HepG2 (cell line): ENCODE measurements around the gene RTBDN. TPM values are rescaled to one million over a fixed set of nuclear protein-coding genes. Genes with fewer than 3 reads are reported as not detected.
A peak's percentile ranks its signal among the peaks of the same experiment; 100 is the strongest.

Source experiments
- ARID2 ChIP-seq: sonication (generic); formaldehyde crosslinking; IDR thresholded peaks from 2 replicates; pipeline ENCODE4 v1.8.1; 2022; ENCODE audit warnings: mild to moderate bottlenecking, missing genetic modification reagents, borderline replicate concordance
- CEBPB ChIP-seq: IDR thresholded peaks from 2 replicates; pipeline ENCODE4 v1.6.1; 2011; ENCODE audit warnings: low read depth, low read length, improper control_type of control experiment, borderline replicate concordance
- DR1 ChIP-seq: sonication (generic); formaldehyde crosslinking; IDR thresholded peaks from 2 replicates; pipeline ENCODE4 v1.8.0; 2021; ENCODE audit warnings: mild to moderate bottlenecking, missing genetic modification reagents, inconsistent platforms
- GABPB1 ChIP-seq: IDR thresholded peaks from 2 replicates; pipeline ENCODE4 v1.6.1; 2016; ENCODE audit warnings: mild to moderate bottlenecking, missing genetic modification reagents, moderate library complexity, missing compliant biosample characterization
- KDM1A ChIP-seq: IDR thresholded peaks from 2 replicates; pipeline ENCODE4 v1.6.1; 2016; ENCODE audit warnings: missing compliant biosample characterization
- NFYC ChIP-seq: IDR thresholded peaks from 2 replicates; pipeline ENCODE4 v1.6.1; 2016; ENCODE audit warnings: missing genetic modification reagents, missing compliant biosample characterization
- NR2F2 ChIP-seq: IDR thresholded peaks from 2 replicates; pipeline ENCODE4 v1.6.1; 2012; ENCODE audit warnings: low read depth, inconsistent platforms, borderline replicate concordance
- PRDM4 ChIP-seq: sonication (generic); formaldehyde crosslinking; IDR thresholded peaks from 2 replicates; pipeline ENCODE4 v1.9.0; 2021; ENCODE audit warnings: missing genetic modification reagents, borderline replicate concordance
- PRMT3 ChIP-seq: sonication (generic); formaldehyde crosslinking; IDR thresholded peaks from 2 replicates; pipeline ENCODE4 v1.8.1; 2022; ENCODE audit warnings: low read depth, mild to moderate bottlenecking, moderate library complexity, missing genetic modification reagents, borderline replicate concordance
- RAD21 ChIP-seq: fragments of 450-650 bp; formaldehyde crosslinking; IDR thresholded peaks from 2 replicates; pipeline ENCODE4 v1.5.0; 2020; ENCODE audit warnings: mild to moderate bottlenecking
- RNF219 ChIP-seq: sonication (generic); formaldehyde crosslinking; IDR thresholded peaks from 2 replicates; pipeline ENCODE4 v1.5.0; 2020; ENCODE audit warnings: mild to moderate bottlenecking, missing genetic modification reagents
- TOE1 ChIP-seq: sonication (generic); formaldehyde crosslinking; IDR thresholded peaks from 2 replicates; pipeline ENCODE4 v1.4.0; 2020; ENCODE audit warnings: mild to moderate bottlenecking, missing genetic modification reagents
- ZBTB38 ChIP-seq: sonication (generic); formaldehyde crosslinking; IDR thresholded peaks from 2 replicates; pipeline ENCODE4 v1.5.1; 2020; ENCODE audit warnings: mild to moderate bottlenecking, missing genetic modification reagents
- ZNF20 ChIP-seq: sonication (generic); formaldehyde crosslinking; IDR thresholded peaks from 2 replicates; pipeline ENCODE4 v1.4.0; 2020; ENCODE audit warnings: mild to moderate bottlenecking, moderate library complexity, missing genetic modification reagents
- ZNF414 ChIP-seq: sonication (generic); formaldehyde crosslinking; IDR thresholded peaks from 2 replicates; pipeline ENCODE4 v1.5.0; 2020; ENCODE audit warnings: missing genetic modification reagents
- ZNF550 ChIP-seq: sonication (generic); formaldehyde crosslinking; IDR thresholded peaks from 2 replicates; pipeline ENCODE4 v1.4.0; 2020; ENCODE audit warnings: mild to moderate bottlenecking, missing genetic modification reagents, borderline replicate concordance
- ZNF703 ChIP-seq: sonication (generic); formaldehyde crosslinking; IDR thresholded peaks from 2 replicates; pipeline ENCODE4 v1.5.1; 2020; ENCODE audit warnings: missing genetic modification reagents, mild to moderate bottlenecking, moderate library complexity, borderline replicate concordance
- polyA plus RNA-seq, 8 experiments: library from polyadenylated mRNA; depleted of rRNA in 3 of 8; stranded (reverse) in 7 of 8; unstranded in 1 of 8; fragments of >200 nt; fragmentation: Illumina TruSeq in 4 of 8; extraction: Trizol in 4 of 8; gene quantifications; 2 replicates each; pipeline versions ENCODE4 v1.2.1 to v1.2.3, GENCODE V29; 2011 to 2016; ENCODE audit warnings: low read depth in 4 of 8, missing spikeins in 1 of 8, mixed read lengths in 1 of 8; ENCODE audit not compliant: insufficient read depth in 1 of 8
- total RNA-seq, 5 experiments: library from RNA; depleted of rRNA; stranded (reverse); fragments of >200 nt; fragmentation: Illumina TruSeq; extraction: Trizol; gene quantifications; 2 replicates each; pipeline ENCODE4 v1.2.3, GENCODE V29; 2016; ENCODE audit warnings: low read depth in 1 of 5
- TF ChIP-seq, protein P1 (sequence below): IDR thresholded peaks from 2 replicates; pipeline ENCODE4 v1.6.1; 2016; ENCODE audit warnings: mild to moderate bottlenecking

The RTBDN gene
- total and polyA plus RNA-seq, 2 of the 13 experiments (the other 11 are each of a cell fraction or from before 2014, with no cell fraction given), result 0.27 to 0.48 TPM

GRCh38 chr19:12825254-12826131 lies 8.9 kb downstream of the RTBDN start (continued):
- TF ChIP-seq, protein P1, sequence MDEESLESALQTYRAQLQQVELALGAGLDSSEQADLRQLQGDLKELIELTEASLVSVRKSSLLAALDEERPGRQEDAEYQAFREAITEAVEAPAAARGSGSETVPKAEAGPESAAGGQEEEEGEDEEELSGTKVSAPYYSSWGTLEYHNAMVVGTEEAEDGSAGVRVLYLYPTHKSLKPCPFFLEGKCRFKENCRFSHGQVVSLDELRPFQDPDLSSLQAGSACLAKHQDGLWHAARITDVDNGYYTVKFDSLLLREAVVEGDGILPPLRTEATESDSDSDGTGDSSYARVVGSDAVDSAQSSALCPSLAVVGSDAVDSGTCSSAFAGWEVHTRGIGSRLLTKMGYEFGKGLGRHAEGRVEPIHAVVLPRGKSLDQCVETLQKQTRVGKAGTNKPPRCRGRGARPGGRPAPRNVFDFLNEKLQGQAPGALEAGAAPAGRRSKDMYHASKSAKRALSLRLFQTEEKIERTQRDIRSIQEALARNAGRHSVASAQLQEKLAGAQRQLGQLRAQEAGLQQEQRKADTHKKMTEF (CRISPR knock-in tag), result peak; percentile 42; the same call in 1 of the 2 replicates
- TF ChIP-seq ZBTB38 (CRISPR knock-in tag) (no peak), DR1 (CRISPR knock-in tag) (no peak), NR2F2 (no peak), ZNF703 (CRISPR knock-in tag) (no peak), CEBPB (no peak), ZNF550 (CRISPR knock-in tag) (no peak), ZNF20 (CRISPR knock-in tag) (no peak), PRDM4 (CRISPR knock-in tag) (no peak), NFYC (CRISPR knock-in tag) (no peak), GABPB1 (CRISPR knock-in tag) (peak; percentile 69), RNF219 (CRISPR knock-in tag) (no peak), TOE1 (CRISPR knock-in tag) (no peak), ARID2 (CRISPR knock-in tag) (no peak), KDM1A (CRISPR knock-in tag) (no peak), PRMT3 (CRISPR knock-in tag) (no peak), ZNF414 (no peak), RAD21 (CRISPR knock-in tag) (no peak)
